ENCODE data around the gene SLC25A27. TPM values are rescaled to one million over a fixed set of nuclear protein-coding genes. Genes with fewer than 3 reads are reported as not detected.

The SLC25A27 gene
- total and polyA plus RNA-seq, 9 of the 15 experiments (the other 6 are each of a cell fraction or from before 2014, with no cell fraction given) = not detected

GRCh38 chr6:46653439-46654195 is 842 bp downstream of the SLC25A27 start:
- intact Hi-C loops (cut with micrococcal nuclease) = no loop called here

More at GRCh38 chr6:46653439-46654195, 842 bp downstream of the SLC25A27 start:
- no peak for TF ChIP-seq SAFB2 (IDR thresholded peaks at IDR 0.05; ENCODE audit: borderline replicate concordance, low read depth, low read length, severe bottlenecking)
- no peak for TF ChIP-seq RBM39 (optimal IDR thresholded peaks at IDR 0.05; ENCODE audit: low read depth, low read length)
- TF ChIP-seq ZNF408 (CRISPR knock-in tag; IDR thresholded peaks at IDR 0.05; ENCODE audit: low read depth) = no peak
- no peak for TF ChIP-seq HMGXB4 (CRISPR knock-in tag; IDR thresholded peaks at IDR 0.05)
- no peak for TF ChIP-seq ZNF395 (CRISPR knock-in tag; IDR thresholded peaks at IDR 0.05)
- Histone ChIP-seq H3K9ac (ENCODE audit: insufficient read depth in 1 of 2, low read depth in 2 of 2, low read length in 2 of 2) (peak overlapping the region in 1 of 2 experiments; percentile 85; a peak in 1 of 4 replicates), H4K20me1 (replicated peaks; ENCODE audit: control insufficient read depth, insufficient read depth, low read length) (no peaks in the 10 kb centered on the region), H3K9me3 (replicated peaks; ENCODE audit: control insufficient read depth, insufficient read depth, low read depth, low read length) (no peaks in the 10 kb centered on the region), H3K4me2 (ENCODE audit: insufficient read depth, low read length) (peak overlapping the region; percentile 83), H3K4me1 (replicated peaks in 1 of 2; ENCODE audit: control insufficient read depth in 2 of 2, insufficient read depth in 2 of 2, low read length in 2 of 2) (peaks cover 0 to 10% of the 10 kb centered on the region in 2 experiments; a peak in 2 of 5 replicates), H3K9me1 (ENCODE audit: control insufficient read depth, insufficient read depth, low read length) (no peaks in the 10 kb centered on the region), H3K36me3 (ENCODE audit: control insufficient read depth, insufficient read depth, low read length) (no peaks in the 10 kb centered on the region), H3K27ac (ENCODE audit: extremely low read depth, low read depth, low read length) (no peak overlapping the region), H3K4me3 (peak overlapping the region; percentile 56), H2AFZ (ENCODE audit: low read depth, low read length) (peak overlapping the region; percentile 92), H3K79me2 (ENCODE audit: control insufficient read depth, insufficient read depth, low read length) (no peaks in the 10 kb centered on the region), H3K27me3 (ENCODE audit: control insufficient read depth in 2 of 2, insufficient read depth in 2 of 2, low read length in 2 of 2) (peaks cover 2 to 11% of the 10 kb centered on the region in 2 experiments; a peak in 3 of 5 replicates)
- ChIA-PET POLR2A (no interaction called here), CTCF (ENCODE audit: low intra/inter-chr PET ratio) (no interaction called here)
- in situ Hi-C loops (cut with MboI) = no loop called here
- 4% methylated on average over 10 of the region's 10 CpGs for WGBS (ENCODE audit: insufficient coverage, low coverage, missing lambda C conversion rate)
- FAIRE-seq = no peak
- DNase-seq (ENCODE audit: extremely low read depth in 1 of 4, low spot score in 3 of 4) = no peak
- ATAC-seq = no peak
- no TSS peak for BruUV-seq (replicated peaks)
